DMS53 (cell line): ENCODE measurements around the gene SCD.
A peak's percentile ranks its signal among the peaks of the same experiment; 100 is the strongest.
"Not testable (repeated sequence)": the region's sequence is repeated elsewhere in the genome, so short reads cannot be mapped to it uniquely, and the experiment has no call there.

Experiments
- DNase-seq: peaks from one replicate; lab custom pipeline; 2025; lab: John Stamatoyannopoulos, UW

Gene SCD

GRCh38 chr10:100362570-100363496 lies 15.8 kb downstream of the SCD start:
- DNase-seq, result no peak

- DNase-seq, result no peak
Observed at GRCh38 chr10:100364175-100364574, 17.1 kb downstream of the SCD start.

GRCh38 chr10:100364735-100365391 lies 17.8 kb downstream of the SCD start:
- peak; percentile 93 for DNase-seq

- no peak for DNase-seq
Observed at GRCh38 chr10:100368721-100369120, 21.7 kb downstream of the SCD start.

- peak; percentile 27 for DNase-seq
Observed at GRCh38 chr10:100370714-100371481, 23.9 kb downstream of the SCD start.

DNA sequence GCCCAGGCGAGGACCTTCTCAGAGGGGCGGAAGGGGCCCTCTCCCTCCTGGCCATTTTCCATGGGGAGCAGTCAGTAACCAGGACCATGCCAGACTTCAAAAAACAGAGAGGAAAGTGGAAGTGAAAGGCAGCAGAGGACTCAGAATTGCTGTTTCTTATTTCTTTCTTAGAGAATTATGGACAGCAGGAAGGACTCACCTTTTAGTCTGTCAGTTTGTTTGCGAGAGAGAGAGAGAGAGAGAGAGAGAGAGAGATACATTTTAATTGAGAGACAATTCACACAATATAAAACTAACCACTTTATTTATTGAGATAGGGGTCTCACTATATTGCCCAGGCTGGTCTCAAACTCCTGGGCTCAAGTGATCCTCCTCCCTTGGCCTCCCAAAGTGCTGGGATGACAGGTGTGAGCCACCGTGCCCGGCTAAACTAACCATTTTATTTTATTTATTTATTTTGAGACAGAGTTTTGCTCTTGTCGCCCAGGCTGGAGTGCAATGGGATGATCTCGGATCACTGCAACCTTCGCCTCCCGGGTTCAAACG lies 24.5 kb downstream of the SCD start:
- DNase-seq, result no peak

DNA sequence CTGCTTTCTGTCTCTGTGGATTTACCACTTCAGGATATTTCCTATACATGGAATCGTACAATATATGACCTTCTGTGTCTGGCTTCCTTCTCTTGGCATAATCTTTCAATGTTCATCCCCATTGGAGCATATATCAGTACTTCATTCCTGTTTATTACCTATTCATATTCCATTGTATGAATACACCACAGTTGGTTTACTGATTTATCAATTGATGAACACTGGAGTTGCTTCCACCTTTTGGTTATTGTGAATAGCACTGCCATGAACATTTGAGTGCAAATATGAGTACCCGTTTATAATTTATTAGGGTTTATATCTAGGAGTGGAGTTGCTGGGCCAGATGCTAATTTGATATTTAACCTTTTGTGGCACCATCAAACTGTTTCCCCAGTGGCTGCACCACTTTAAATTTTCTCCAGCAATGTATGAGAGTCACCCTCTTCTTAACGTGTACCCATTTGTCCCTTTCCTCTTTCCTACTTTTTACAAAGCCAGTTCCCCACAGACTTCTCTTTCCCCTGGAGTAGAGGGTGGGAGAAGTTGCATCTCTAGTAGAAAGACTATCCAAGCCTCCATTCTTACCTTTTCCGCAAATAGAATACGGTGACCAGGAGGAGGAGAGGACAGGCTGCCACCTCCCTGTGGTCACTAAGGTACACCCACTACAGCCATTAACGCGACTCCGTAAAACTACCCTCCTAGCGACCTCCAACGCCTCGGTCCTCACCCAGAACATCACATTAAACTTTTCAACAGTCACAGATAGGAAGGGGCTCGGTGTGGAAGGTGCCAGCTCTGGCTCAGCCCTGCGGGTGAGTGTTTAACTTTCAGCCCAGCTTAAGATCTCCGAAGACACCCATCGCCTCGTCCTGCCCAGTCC lies 25.6 kb downstream of the SCD start:
- DNase-seq, result peak; percentile 79

DNA sequence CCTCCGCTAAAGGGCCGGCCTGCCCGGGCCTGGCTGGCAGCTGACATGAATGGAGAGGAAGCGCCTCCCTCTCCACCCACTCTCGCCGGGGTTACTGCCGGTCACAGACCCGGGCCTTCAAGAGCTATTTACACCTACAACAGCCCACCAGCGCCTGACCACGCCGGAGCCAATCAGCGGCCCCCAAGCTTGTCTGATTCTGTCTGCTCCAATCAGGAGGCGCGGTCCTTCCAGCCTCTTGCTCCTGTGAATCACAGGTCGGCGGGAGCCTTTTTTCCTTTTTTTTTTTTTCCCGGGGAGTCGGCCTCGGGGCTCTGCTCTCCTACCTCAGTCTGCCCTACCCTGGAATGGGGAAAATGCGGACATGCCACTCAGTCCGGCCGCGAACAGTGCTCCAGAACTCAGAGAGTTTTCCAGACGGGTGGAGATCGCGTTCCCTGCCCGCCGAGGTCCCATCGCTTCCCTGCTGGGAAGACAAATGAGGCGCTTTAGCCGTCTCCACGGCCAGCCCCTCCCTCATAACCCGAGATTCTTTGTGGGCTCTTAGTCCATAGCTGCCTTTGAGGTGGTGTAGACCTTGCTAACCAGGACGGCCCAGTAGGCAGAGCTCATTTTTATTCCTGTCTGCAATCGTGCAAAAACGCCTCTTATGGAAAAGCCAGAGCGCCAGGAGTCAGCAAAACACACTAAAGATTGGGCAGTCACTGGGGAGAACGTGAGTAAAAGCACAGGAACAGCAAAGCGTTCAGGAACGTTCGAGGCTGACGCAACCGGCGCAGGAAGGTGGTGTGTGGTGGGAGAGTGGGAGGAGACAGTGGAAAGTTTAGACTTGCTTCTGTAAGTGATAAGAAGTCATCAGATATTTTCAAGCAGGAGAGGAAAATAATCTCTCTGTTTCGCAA lies 26.5 kb downstream of the SCD start:
- DNase-seq, result peak; percentile 99

- no peak for DNase-seq
Observed at GRCh38 chr10:100374200-100374655, 27.2 kb downstream of the SCD start.

GRCh38 chr10:100374677-100375353 lies 27.8 kb downstream of the SCD start:
- not testable (repeated sequence) for DNase-seq

DNA sequence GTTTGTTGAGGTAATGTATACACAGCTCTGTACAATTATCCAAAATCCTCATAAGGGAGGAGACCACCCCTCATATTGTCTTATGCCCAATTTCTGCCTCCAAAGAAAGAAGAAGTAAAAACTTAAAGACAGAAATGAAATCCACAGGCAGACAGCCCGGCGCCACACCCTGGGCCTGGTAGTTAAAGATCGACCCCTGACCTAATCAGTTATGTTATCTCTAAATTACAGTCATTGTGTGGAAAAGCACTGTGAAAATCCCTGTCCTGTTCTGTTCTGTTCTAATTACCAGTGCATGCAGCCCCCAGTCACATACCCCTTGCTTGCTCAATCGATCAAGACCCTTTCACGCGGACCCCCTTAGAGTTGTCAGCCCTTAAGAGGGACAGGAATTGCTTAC lies 29.6 kb downstream of the SCD start:
- DNase-seq, result not testable (repeated sequence)

DNA sequence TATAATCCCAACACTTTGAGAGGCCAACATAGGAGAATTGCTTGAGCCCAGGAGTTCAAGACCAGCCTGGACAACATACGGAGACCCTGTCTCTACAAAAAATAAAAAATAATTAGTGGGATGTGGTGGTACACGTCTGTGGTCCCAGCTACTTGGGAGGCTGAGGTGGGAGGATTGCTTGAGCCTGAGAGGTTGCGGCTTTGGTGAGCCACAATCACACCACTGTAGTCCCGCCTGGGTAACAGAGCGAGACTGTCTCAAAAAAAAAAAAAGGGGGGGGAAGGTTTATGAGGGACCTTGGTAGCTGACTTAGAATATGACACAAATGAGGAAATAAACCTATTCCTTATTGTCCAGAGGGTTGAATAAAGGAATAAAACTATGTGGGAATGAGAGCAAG lies 30.8 kb downstream of the SCD start:
- DNase-seq, result no peak

DNA sequence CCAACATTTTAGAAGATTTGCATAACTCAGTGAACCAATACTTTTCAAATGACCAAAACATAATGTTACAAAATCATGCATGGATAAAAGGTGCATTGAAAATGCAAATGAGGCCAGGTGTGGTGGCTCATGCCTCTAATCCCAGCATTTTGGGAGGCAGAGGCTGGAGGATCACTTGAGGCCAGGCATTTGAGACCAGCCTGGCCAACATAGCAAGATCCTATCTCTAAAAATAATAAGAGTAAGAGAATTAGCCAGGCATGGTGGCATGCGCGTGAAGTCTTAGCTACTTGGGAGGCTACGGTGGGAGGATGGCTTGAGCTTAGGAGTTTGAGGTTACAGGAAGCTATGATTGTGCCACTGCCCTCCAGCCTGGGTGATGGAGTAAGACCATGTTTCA lies 33.4 kb downstream of the SCD start:
- DNase-seq, result no peak

DNA sequence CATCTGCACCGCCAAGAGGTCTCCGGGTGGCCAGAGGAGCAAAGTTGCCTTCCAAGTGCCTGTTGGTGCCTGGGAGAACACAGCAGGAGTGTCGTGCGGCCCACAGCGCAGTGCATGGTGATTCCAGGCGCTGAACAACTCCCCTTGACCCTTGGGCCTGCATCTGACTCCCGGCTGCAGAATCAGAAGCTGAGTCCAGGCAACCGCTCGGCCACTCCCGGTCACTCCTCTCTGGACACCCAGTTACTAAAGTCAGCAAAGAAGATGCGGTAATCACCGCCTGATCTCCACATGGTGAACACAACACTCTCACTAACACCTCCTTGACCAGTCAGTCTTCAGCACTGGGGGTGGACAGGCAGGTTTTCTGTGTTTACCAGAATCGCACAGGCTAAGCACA lies 35.5 kb downstream of the SCD start:
- no peak for DNase-seq

- DNase-seq, result no peak
Observed at GRCh38 chr10:100383251-100383650, 36.2 kb downstream of the SCD start.

DNA sequence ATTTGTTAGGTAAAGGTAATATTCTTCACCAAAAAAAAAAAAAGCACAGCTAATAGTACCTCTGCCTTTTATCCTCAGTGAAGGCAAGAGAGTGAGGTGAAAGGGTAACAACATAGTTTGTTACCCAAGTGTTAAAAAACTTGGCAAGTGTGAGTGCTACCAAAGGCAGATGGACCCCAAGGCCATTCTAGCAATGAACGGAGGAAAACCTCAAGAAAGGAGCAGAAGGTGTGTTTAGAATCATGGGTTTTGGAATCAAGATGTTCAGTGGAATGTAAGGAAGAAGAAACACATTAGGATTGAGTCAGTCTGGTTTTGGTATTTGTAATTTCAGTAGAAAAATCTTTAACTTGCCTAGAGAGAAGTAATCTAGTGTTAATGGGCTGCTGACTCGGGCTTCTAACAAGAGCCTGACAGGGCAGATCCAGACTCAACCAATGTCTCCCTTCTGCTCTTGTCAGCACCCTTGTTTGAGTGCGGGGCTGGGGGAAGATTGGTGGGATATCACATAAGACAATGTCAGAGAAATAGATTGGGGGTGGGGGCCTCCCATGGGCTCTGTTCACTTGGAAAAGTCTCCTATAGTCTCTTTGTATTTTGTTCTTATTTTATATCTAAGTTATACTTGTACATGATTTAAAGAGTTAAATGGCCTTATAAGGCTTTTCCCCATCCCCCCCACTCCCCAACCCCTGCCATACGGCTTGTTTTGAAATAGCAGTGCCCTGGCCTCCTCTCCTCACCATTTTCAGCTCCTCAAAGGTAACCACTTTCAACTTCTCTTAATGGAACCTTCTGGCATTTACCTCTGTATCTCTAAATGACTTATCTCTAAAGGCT lies 44.4 kb downstream of the SCD start:
- no peak for DNase-seq

DNA sequence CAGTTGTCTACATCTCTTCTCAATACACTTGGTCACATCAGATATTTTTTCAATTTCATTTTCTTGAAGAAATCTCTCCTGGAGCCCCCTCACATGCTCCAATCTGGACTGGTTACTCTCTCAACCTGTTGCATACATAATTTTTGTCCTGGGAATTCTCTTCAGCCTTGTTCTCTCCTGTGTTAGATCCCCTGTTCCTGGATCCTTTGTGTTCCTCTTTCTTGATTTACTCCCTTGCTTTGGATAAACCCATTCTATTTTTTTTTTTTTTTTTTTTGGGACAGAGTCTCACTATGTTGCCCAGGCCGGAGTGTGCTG lies 45.6 kb downstream of the SCD start:
- no peak for DNase-seq

- peak; percentile 16 for DNase-seq
Observed at GRCh38 chr10:100395626-100396025, 48.6 kb downstream of the SCD start.

DNA sequence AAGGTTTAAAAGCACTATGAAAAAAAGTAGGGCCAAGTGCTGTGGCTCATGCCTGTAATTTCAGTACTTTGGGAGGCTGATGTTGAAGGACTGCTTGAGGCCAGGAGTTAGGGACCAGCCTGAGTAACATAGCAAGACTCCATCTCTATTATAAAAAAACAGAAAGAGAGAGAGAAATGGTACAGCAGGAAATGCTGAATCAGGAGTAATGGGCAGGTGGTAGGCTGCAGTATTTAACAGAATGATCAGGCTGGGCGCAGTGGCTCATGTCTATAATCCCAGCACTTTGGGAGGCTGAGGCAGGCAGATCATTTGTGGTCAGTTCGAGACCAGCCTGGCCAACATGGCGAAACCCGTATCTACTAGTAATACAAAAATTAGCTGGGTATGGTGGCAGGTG lies 49.6 kb downstream of the SCD start:
- peak; percentile 12 for DNase-seq
